ENCODE measurements around the gene SBNO2.

DNA sequence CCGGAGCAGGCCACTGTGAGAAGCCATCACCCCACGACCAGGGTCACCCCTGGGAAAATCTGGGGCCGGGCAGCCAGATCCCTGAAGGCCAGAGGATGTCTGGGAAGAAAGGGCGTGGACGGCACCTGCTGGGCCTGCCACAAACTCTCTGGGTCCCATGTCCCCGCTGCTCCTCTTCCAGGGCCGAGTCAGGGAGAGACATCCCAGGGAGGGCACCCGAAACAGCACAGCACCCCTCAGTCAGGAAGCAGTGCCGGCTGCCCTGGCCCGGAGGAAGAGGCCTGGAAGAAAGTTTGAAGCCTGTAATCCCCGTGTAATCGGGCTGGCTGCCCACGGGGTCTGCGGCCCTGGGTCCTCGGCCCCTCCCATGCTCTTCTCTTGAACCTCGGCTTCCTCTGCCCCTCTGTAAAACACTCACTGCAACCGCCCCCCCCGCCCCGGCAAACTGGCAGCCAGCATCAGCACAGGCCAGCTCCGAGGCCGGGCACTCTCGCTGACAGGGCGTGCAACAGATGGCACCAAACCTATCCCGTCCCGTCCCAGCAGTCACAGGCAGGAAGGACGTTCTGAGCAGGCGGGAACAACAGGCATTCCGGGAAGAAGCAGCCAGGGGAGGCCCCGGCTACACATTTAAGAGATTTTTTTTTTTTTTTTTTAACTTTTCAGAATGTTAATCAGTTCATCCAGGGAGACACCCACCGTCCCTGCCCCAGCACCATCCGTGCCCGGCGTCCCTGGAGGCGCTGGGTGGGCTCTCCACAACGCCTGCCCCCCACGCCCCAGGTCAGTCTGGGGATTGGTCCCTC is 1.5 kb downstream of the SBNO2 start:
- TF ChIP-seq POLR2A (IDR thresholded peaks at IDR 0.05) (peak; percentile 70), CTCF (IDR thresholded peaks at IDR 0.05) (no peak)

Measured in right lobe of liver (tissue), 4 donors.